Activated gamma-delta T cell treated with Interleukin-2 at 50 U/mL for 16 hours (primary cell): ENCODE results near the gene TRIM28.

Source experiments
- DNase-seq: peaks from one replicate; pipeline ENCODE4 v3.0.0-alpha.2; 2020

TRIM28 gene

GRCh38 chr19:58550362-58551122 is 6.7 kb downstream of the TRIM28 start:
- DNase-seq = no peak

DNA sequence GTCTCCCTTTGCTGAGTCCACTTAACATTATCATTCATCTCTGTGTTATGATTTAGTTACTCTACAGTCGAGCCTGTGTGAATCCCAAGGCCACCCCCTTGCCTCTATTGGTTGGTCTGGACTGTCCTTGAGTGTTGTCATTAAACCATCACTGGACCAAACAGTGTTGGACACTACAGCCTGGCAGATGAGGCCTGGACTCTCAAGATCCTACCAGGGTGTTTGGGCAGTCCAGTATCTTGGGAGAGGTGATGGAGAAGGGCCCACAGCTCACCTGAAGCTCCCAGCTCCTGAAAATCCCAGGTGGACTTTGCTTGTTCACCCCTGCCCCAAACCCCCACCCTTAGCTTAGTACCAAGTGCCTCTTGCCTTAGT is 7.2 kb downstream of the TRIM28 start:
- no peak for DNase-seq

GRCh38 chr19:58551577-58552471 is 8.0 kb downstream of the TRIM28 start:
- DNase-seq = no peak

DNA sequence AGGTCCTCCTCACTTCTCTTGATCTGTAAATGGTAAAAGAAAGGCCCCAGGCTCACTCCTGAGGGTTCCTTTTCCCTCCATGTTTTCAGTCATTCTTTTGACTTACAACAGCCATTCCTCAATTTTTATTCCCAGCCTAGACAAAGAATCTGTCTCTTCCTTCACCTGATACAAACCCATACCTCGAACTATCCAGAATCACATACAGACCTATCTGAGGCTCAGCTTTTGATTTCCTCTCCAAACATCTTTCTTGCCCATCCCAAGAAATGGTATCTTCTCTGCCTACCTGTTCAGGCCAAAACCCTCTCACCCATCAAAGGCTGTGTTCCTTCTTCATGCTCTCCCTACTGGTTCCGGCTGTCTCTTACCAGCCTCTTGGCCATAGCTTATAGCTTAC is 8.8 kb downstream of the TRIM28 start:
- DNase-seq = no peak

DNA sequence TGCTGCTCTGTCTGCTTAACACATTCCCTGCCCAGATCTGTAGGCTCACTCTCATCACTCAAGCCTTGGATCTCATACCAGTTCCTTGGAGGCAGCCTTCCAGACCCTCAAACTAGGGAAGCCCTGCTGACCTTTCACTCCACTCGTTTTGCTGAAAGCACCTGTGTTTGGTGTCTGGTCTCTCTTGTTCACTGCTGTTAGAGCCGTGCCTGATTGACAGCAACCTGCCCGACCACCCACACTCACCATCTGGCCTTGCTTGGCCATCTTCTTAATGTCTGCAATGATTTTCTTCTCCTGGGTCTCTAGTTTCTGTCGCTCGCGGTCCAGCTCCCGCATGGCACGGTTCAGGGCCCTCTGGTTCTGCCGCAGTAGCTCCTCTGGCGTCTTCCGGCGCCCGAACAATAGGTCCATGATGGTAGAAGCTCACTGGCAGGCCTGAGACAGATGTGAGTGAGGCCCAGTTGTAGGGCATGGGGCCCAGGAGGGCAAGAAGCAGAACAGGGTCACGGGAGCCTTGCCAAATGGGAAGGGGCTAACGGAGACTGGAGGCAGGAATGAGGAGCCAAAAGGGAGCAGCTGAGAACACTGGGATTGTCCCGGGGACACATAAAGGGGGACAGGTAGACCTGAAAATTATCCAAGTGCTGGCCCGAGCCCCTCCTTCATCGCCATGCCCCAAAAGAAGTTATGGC is 10.1 kb downstream of the TRIM28 start:
- no peak for DNase-seq

DNA sequence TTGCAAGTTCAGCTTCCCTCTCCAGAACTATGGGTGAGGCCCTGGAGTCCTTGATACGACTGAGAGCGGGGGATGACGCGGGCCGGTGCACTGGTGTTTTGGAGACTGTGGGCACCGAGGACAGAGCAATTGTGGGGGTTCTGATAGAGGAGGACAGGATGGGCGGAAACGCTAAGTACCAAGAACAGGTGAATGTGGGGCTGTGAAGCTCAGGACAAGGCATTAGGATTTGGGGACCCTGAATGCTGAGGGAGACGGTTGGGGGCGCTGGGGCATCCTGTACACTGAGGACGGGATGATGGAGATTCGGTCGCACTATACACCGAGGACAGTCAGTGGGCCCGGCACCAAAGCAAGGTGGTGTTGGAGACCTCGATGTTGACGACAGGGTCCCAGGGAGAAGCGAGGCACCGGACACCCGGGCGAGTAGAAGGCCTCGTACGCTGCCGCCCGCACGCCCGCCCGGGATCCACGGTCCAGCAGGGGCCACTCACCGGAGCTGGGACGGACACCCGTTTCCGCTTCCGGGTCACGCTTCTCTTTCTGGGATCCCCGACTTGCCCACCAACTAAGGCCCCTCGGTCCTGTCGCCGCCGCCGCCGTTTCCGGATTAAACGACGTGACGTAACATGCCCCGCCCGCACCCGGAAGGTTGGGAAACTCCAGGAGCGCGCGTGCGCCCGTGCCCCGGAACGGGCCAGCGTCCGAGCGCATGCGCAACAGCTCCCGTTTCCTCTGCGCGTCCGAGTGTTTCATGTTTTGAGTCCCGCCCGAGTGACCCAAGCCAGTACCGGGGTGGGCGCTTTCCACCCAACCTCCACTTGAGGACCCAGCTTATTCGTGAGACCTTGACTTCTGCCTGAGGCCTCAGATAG is 10.9 kb downstream of the TRIM28 start, which contains the start of gene CHMP2A:
CHMP2A (minus strand) TSS at position 612 of the 875 bp plus-strand sequence. CDS start 893 bp downstream, outside the sequence.
- peak; percentile 98 for DNase-seq

DNA sequence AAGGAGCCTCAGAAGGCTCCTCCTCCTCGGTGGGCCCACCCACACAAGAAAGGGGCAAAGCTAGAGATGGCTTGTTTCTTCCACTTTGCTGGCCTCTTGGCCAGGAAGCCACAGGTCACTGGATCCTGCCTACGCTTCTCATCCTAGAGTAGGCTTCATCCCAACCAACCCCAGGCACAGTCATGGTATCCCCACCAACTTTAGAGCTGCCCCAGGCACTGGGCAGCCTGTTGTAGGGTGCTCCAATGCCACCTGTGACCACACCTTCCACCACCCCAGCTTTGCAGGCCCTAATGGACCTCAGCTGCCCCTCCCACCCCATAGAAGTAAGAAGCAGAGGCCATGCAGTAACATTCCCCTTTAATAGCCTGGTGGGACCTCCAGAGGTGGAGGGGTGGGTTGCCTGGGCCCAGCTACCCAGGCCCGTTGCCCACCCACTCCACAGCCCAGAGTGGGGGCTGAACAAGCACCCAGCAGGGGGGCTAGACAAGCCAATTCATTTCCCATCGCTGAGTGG is 11.6 kb downstream of the TRIM28 start:
- DNase-seq = no peak

DNA sequence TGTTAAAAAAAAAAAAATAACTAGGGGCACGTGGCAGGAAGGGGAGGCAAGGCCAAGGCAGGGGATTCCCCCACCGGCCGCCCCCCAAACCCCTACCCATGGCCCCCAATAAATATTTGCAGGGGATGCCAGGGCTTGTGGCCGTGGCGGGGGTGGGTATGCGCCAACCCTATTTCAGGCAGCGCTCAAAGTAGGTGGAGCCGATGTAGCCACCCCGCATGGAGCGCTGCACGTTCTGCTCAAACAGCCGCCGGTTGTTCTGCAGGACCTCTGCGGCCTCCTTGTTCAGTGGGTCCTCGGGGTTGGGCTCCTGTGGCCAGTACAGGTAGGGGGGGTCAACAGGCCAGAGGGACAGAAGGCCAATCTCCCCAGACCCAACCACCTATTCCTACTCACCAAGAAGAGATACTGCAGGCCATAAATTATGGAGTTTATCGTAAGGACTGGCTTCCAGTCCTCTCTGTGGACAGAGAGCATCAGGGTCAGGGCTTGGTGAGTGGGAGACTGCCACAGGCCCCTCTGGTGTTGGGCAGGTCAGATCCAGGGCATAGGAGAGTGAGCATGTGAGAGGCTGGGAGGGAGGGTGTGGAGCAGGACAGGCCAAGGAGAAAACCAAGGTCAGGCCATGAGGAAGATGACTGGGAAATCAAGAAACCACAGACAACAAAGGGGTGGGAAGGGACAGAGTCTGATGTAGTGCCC is 12.2 kb downstream of the TRIM28 start:
- DNase-seq = no peak

DNA sequence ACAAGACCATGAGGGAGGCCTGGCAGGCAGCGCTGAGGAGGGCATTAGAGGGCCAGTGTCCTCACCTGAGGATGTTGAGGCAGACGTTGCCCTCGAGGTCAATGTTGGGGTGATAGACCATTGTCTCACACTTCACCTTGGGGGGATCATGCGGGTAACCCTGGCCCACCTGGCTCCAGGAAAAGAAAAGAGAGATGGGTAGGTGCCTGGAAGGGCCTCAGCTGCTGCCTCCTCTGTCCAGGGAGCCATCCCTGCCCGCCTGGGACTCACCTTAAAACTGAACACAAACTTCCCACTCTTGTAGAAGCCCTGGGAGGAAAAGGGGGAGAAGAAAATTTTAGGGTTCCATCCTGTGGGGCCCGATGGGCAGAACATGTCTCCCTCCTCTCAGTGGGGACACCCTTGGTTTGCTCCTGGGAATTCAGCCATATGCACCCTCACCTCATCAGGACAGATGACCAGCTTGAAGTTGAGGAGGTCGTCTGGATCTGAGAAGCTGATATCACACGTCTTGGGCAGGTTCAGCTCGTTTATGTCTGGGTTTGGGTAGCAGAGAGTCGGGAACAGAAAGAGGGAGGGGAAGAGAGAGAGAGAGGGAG is 12.9 kb downstream of the TRIM28 start:
- DNase-seq = no peak

GRCh38 chr19:58557221-58558065 is 13.6 kb downstream of the TRIM28 start:
- DNase-seq = no peak

DNA sequence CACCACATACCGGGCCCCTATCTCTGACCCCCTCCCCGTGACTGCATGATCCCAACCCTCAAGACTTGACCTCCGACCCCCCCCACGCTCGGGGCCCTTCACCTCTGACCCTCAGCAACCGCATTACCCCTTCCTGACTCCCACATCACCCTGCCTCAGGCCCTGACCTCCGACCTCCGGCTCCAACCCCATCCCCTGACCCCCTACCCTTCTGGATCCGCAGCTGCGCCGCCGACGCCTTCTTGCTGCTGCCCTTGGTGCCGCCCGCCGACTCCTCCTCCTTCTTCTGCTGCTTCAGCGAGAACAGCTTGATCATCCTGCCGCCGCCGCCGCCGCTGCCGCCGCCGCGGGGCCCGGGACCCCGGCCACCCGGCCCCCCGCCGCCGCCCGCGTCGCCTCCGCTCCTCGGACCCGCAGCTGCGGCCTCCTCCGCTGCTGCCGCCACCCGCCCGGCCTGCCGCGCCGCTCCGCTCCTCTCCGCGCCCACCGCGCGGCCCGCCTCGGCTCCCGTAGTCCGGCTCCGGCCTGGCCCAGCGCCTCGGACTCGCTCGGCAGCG is 14.3 kb downstream of the TRIM28 start, which contains the start of gene UBE2M:
UBE2M (minus strand) TSS at position 546 of the 557 bp plus-strand sequence; CDS start at position 316, 230 bp downstream.
- DNase-seq = peak; percentile 58

- peak; percentile 100 for DNase-seq
These were observed 14.9 kb downstream of the TRIM28 start for GRCh38 chr19:58558623-58559274.

GRCh38 chr19:58559275-58560006 is 15.6 kb downstream of the TRIM28 start:
- DNase-seq = peak; percentile 55

- no peak for DNase-seq
These were observed 16.4 kb downstream of the TRIM28 start for GRCh38 chr19:58560007-58560887.

DNA sequence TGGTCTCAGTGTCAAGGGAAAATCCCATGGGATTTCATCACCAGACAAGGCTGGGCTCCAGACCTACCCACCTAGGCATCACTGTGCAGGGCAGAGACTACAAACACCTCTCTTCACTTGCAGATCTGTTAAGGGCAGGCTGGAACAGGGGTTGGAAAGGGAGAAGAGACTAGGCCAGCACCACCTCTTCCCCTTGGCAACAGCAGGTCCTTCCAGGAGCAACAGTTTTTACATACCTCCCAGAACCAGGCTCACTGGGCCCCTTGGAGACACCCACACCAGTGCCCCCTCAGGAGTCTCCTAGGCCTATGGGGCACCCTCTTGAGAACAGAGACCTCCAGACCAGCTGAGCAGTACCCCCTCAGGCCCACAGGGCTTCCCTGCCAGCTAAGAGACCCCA is 17.1 kb downstream of the TRIM28 start:
- DNase-seq = no peak

DNA sequence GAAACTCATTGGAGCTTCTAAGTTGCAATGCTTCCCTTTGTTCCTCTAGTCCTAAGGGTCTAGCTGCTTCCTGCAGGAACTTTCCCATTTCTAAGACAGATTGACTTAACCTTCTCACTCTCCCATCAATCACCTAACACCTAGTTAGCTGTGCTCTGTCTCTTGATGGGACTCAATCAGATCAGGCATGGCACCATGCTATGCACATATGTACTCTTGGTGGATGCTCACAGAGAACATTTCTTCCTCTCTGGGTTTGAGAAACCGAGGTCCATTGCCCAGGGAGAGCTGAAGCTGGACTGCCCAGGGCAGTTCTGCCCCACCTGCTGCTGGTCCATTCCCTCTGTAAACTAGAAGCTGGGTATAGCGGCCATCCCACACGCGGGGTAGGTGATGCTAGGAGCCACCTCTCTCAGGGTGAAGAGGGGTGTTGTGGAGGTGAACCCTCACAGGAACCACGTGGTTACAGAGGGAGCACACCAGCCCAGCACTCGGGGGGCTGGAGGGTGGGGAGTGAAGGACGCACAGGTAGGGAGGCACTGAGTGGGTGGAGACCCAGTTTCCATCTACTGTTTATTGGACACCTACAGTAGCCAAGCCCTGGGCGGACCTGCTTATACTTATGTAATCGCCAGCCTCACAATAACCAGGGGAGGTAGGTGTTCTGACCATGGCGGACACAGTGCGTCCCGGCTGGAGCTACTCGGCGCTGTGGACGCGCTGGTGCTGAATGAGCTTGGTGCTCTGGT is 17.7 kb downstream of the TRIM28 start:
- DNase-seq = no peak
